Adrenal gland (tissue), 5 donors: ENCODE data around the gene ABCB9.

ENCODE experiments used
- POLR2A ChIP-seq, 2 donors: fragments of 450-650 bp; IDR thresholded peaks; one replicate each; pipeline ENCODE4 v1.6.1; 2017; ENCODE audit warnings: antibody characterized with exemption in 2 of 2, mild to moderate bottlenecking in 2 of 2, moderate library complexity in 1 of 2
- TF ChIP-seq, protein P1 (sequence below), 6 experiments: fragments of 450-650 bp in 4 of 6; fragments of 200-600 bp in 2 of 6; sonication (generic) in 1 of 6; IDR thresholded peaks; 1 replicate in 5 of 6; 2 replicates in 1 of 6; pipeline versions ENCODE4 v1.5.1 to v1.8.0; 2016 to 2021; ENCODE audit warnings: antibody characterized with exemption in 6 of 6, mild to moderate bottlenecking in 2 of 6, moderate library complexity in 1 of 6
- donor health status: DM: no; HTN: no; CAD: no.

GRCh38 chr12:122895320-122895703 is 71.0 kb downstream of the ABCB9 start:
- no peak for TF ChIP-seq POLR2A (IDR thresholded peaks at IDR 0.05)
- TF ChIP-seq, protein P1, sequence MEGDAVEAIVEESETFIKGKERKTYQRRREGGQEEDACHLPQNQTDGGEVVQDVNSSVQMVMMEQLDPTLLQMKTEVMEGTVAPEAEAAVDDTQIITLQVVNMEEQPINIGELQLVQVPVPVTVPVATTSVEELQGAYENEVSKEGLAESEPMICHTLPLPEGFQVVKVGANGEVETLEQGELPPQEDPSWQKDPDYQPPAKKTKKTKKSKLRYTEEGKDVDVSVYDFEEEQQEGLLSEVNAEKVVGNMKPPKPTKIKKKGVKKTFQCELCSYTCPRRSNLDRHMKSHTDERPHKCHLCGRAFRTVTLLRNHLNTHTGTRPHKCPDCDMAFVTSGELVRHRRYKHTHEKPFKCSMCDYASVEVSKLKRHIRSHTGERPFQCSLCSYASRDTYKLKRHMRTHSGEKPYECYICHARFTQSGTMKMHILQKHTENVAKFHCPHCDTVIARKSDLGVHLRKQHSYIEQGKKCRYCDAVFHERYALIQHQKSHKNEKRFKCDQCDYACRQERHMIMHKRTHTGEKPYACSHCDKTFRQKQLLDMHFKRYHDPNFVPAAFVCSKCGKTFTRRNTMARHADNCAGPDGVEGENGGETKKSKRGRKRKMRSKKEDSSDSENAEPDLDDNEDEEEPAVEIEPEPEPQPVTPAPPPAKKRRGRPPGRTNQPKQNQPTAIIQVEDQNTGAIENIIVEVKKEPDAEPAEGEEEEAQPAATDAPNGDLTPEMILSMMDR (IDR thresholded peaks at IDR 0.05), result no peak
